SK-N-SH treated with all-trans-retinoic acid at 6 μM for 48 hours (cell line): ENCODE results near the gene CDC16.

Experiments
- BACH2 ChIP-seq: fragments of 250-450 bp; sonication (Bioruptor Pico); IDR thresholded peaks from 2 replicates; pipeline ENCODE4 v1.9.0; 2021; ENCODE audit warnings: mild to moderate bottlenecking, borderline replicate concordance
- CSDC2 ChIP-seq: fragments of 250-450 bp; sonication (Bioruptor Pico); IDR thresholded peaks from 2 replicates; pipeline ENCODE4 v1.5.0; 2020; ENCODE audit warnings: mild to moderate bottlenecking, moderate library complexity
- CSRNP3 ChIP-seq: fragments of 250-450 bp; sonication (Bioruptor Pico); IDR thresholded peaks from 2 replicates; pipeline ENCODE4 v1.5.1; 2021; ENCODE audit warnings: mild to moderate bottlenecking, moderate library complexity
- PATZ1 ChIP-seq: fragments of 250-450 bp; sonication (Bioruptor Pico); IDR thresholded peaks from 2 replicates; pipeline ENCODE4 v1.8.0; 2020; ENCODE audit warnings: mild to moderate bottlenecking, moderate library complexity, borderline replicate concordance
- TOX ChIP-seq: fragments of 250-450 bp; sonication (Bioruptor Pico); IDR thresholded peaks from 2 replicates; pipeline ENCODE4 v1.8.0; 2021; ENCODE audit warnings: mild to moderate bottlenecking, moderate library complexity, borderline replicate concordance
- ZC3H10 ChIP-seq: fragments of 250-450 bp; sonication (Bioruptor Pico); IDR thresholded peaks from 2 replicates; pipeline ENCODE4 v1.5.1; 2021; ENCODE audit warnings: mild to moderate bottlenecking, moderate library complexity
- ZFP30 ChIP-seq: fragments of 450-650 bp; formaldehyde crosslinking; IDR thresholded peaks from 2 replicates; pipeline ENCODE4 v1.5.0; 2022; ENCODE audit warnings: mild to moderate bottlenecking, moderate library complexity
- ZNF70 ChIP-seq: fragments of 450-650 bp; formaldehyde crosslinking; IDR thresholded peaks from 2 replicates; pipeline ENCODE4 v1.5.0; 2020; ENCODE audit warnings: mild to moderate bottlenecking, moderate library complexity

- no peak for TF ChIP-seq PATZ1 (CRISPR knock-in tag)
- TF ChIP-seq CSDC2 (CRISPR knock-in tag) = no peak
- TF ChIP-seq TOX (CRISPR knock-in tag) = no peak
- no peak for TF ChIP-seq ZC3H10 (CRISPR knock-in tag)
- no peak for TF ChIP-seq CSRNP3
- no peak for TF ChIP-seq ZFP30 (CRISPR knock-in tag)
- TF ChIP-seq BACH2 (CRISPR knock-in tag) = no peak
- TF ChIP-seq ZNF70 (CRISPR knock-in tag) = no peak
Measured at GRCh38 chr13:114272977-114273376, 38.3 kb downstream of the CDC16 start.
